IMR-90 (cell line): ENCODE measurements around the gene SOD1. TPM values are rescaled to one million over a fixed set of nuclear protein-coding genes. Genes with fewer than 3 reads are reported as not detected.

Experiments
- ATAC-seq: fragments of 200-7000 bp; cut with Tn5 transposase; 2 replicates; pipeline ENCODE4 v1.9.1; 2020; ENCODE audit warnings: low read depth, mild to moderate bottlenecking, moderate library complexity
- BruUV-seq: library from RNA; stranded (reverse); fragments of 400-500 nt; replicated peaks from 2 replicates; lab custom pipeline; 2021; lab: Mats Ljungman, UMichigan
- CTCF ChIA-PET: fragments of 300-600 bp; formaldehyde crosslinking; extraction: SDS; loops from one replicate; lab custom pipeline; 2021; ENCODE audit warnings: antibody characterized with exemption; lab: Yijun Ruan, JAX
- POLR2A ChIA-PET: fragments of 300-600 bp; sonication (Branson Sonifier 250); formaldehyde crosslinking; loops from one replicate; lab custom pipeline; 2022; ENCODE audit warnings: antibody characterized with exemption; ENCODE audit not compliant: unreplicated experiment; lab: Charles Lee
- DNase-seq: peaks from one replicate; pipeline ENCODE4 v3.0.0; 2013
- H2AFZ ChIP-seq: replicated peaks from 2 replicates; pipeline ENCODE3; 2013; ENCODE audit warnings: low read length, mild to moderate bottlenecking; ENCODE audit not compliant: poor library complexity
- H2AK5ac ChIP-seq: 2 replicates; pipeline ENCODE4 v1.6.1; 2013; ENCODE audit warnings: low read depth, low read length, inconsistent platforms
- H2AK9ac ChIP-seq: replicated peaks from 2 replicates; pipeline ENCODE3; 2013; ENCODE audit warnings: mild to moderate bottlenecking, low read depth, low read length, moderate library complexity; ENCODE audit not compliant: poor library complexity
- H2BK120ac ChIP-seq: 2 replicates; pipeline ENCODE4 v1.6.1; 2013; ENCODE audit warnings: low read depth, low read length, inconsistent platforms
- H2BK15ac ChIP-seq: 3 replicates; pipeline ENCODE4 v1.6.1; 2013; ENCODE audit warnings: low read depth, low read length, inconsistent platforms
- H2BK20ac ChIP-seq: 2 replicates; pipeline ENCODE4 v1.6.1; 2013; ENCODE audit warnings: low read depth, mild to moderate bottlenecking, inconsistent platforms, low read length, moderate library complexity
- H2BK5ac ChIP-seq: 2 replicates; pipeline ENCODE4 v1.6.1; 2013; ENCODE audit warnings: mild to moderate bottlenecking, low read depth, low read length, inconsistent platforms; ENCODE audit not compliant: poor library complexity, severe bottlenecking
- H3K14ac ChIP-seq: replicated peaks from 2 replicates; pipeline ENCODE4 v1.6.1; 2013; ENCODE audit warnings: low read depth, low read length, inconsistent platforms
- H3K18ac ChIP-seq: 2 replicates; pipeline ENCODE4 v1.6.1; 2013; ENCODE audit warnings: low read depth, low read length, control low read depth
- H3K23ac ChIP-seq: 2 replicates; pipeline ENCODE4 v1.6.1; 2013; ENCODE audit warnings: low read depth, low read length, inconsistent platforms
- H3K27ac ChIP-seq: 2 replicates; pipeline ENCODE4 v1.5.1; 2013; ENCODE audit warnings: mild to moderate bottlenecking, control low read depth, low read length; ENCODE audit not compliant: insufficient read depth
- H3K27me3 ChIP-seq: 2 replicates; pipeline ENCODE4 v1.6.1; 2013; ENCODE audit warnings: low read length; ENCODE audit not compliant: control insufficient read depth, insufficient read depth
- H3K36me3 ChIP-seq: 2 replicates; pipeline ENCODE4 v1.6.1; 2013; ENCODE audit warnings: low read length, mixed read lengths; ENCODE audit not compliant: control insufficient read depth, insufficient read depth
- H3K4ac ChIP-seq: 2 replicates; pipeline ENCODE4 v1.6.1; 2013; ENCODE audit warnings: low read depth, low read length, inconsistent platforms
- H3K4me1 ChIP-seq: 2 replicates; pipeline ENCODE4 v1.6.1; 2013; ENCODE audit warnings: low read length, mixed read lengths; ENCODE audit not compliant: control insufficient read depth, insufficient read depth
- H3K4me2 ChIP-seq: 2 replicates; pipeline ENCODE4 v1.6.1; 2013; ENCODE audit warnings: low read depth, mild to moderate bottlenecking, control low read depth, low read length, moderate library complexity
- H3K4me3 ChIP-seq: 2 replicates; pipeline ENCODE4 v1.5.1; 2013; ENCODE audit warnings: low read depth, mild to moderate bottlenecking, control low read depth, low read length, moderate library complexity; ENCODE audit not compliant: insufficient read depth
- H3K56ac ChIP-seq: 2 replicates; pipeline ENCODE4 v1.6.1; 2013; ENCODE audit warnings: low read length, inconsistent platforms; ENCODE audit not compliant: insufficient read depth; ENCODE audit errors: extremely low read depth
- H3K79me1 ChIP-seq, 2 experiments: 2 replicates each; pipeline ENCODE4 v1.6.1; 2013; ENCODE audit warnings: low read length in 2 of 2, inconsistent platforms in 1 of 2, low read depth in 1 of 2
- H3K9ac ChIP-seq: 2 replicates; pipeline ENCODE4 v1.6.1; 2013; ENCODE audit warnings: low read depth, low read length, control low read depth
- H3K9me1 ChIP-seq: 2 replicates; pipeline ENCODE4 v1.6.1; 2013; ENCODE audit warnings: low read length, inconsistent platforms; ENCODE audit not compliant: insufficient read depth
- H3K9me3 ChIP-seq: 2 replicates; pipeline ENCODE4 v1.6.1; 2013; ENCODE audit warnings: low read length; ENCODE audit not compliant: control insufficient read depth, insufficient read depth
- H4K20me1 ChIP-seq: 2 replicates; pipeline ENCODE4 v1.6.1; 2013; ENCODE audit warnings: low read length, inconsistent platforms; ENCODE audit not compliant: insufficient read depth
- H4K5ac ChIP-seq: 2 replicates; pipeline ENCODE4 v1.6.1; 2013; ENCODE audit warnings: mild to moderate bottlenecking, low read depth, low read length, control low read depth
- H4K8ac ChIP-seq, 2 experiments: 2 replicates each; pipeline ENCODE4 v1.6.1; 2013; ENCODE audit warnings: low read depth in 2 of 2, low read length in 2 of 2, control low read depth in 1 of 2, inconsistent platforms in 1 of 2
- H4K91ac ChIP-seq: 2 replicates; pipeline ENCODE4 v1.6.1; 2013; ENCODE audit warnings: low read depth, low read length, inconsistent platforms; ENCODE audit not compliant: insufficient read depth
- CTCF ChIP-seq: conservative IDR thresholded peaks from 2 replicates; pipeline ENCODE4 v1.5.1; 2012; ENCODE audit warnings: mild to moderate bottlenecking, low read depth, low read length, improper control_type of control experiment
- FOS ChIP-seq: fragments of 150-350 bp; IDR thresholded peaks from 2 replicates; pipeline ENCODE4 v1.6.1; 2016; ENCODE audit warnings: low read depth, low read length
- MAZ ChIP-seq: IDR thresholded peaks from 2 replicates; pipeline ENCODE4 v1.6.1; 2012; ENCODE audit warnings: low read depth, mild to moderate bottlenecking, low read length, improper control_type of control experiment, moderate library complexity, borderline replicate concordance
- RAD21 ChIP-seq: IDR thresholded peaks from 2 replicates; pipeline ENCODE4 v1.6.1; 2012; ENCODE audit warnings: low read length, improper control_type of control experiment
- RFX5 ChIP-seq: IDR thresholded peaks from 2 replicates; pipeline ENCODE4 v1.8.0; 2012; ENCODE audit warnings: low read depth, mild to moderate bottlenecking, low read length, moderate library complexity
- SMC3 ChIP-seq: fragments of 150-350 bp; IDR thresholded peaks from 2 replicates; pipeline ENCODE4 v1.6.1; 2016; ENCODE audit warnings: low read depth, mild to moderate bottlenecking, antibody characterized with exemption, low read length, moderate library complexity
- WGBS, 2 experiments: methylation state at CpG; one replicate each; pipeline versions ENCODE4 v1.1.5 to v1.1.7; 2013; ENCODE audit warnings: missing lambda C conversion rate in 2 of 2; ENCODE audit not compliant: insufficient read length in 1 of 2; ENCODE audit errors: extremely low coverage in 2 of 2; 5-methylcytosine and 5-hydroxymethylcytosine counted together
- dilution Hi-C: fragments of 300-500 bp; cut with HindIII; formaldehyde crosslinking; loops from one replicate; pipeline ENCODE4 v1.14.3; 2018; ENCODE audit warnings: low sequenced_read_pairs; ENCODE audit not compliant: unreplicated experiment
- in situ Hi-C: fragments of 300-500 bp; cut with MboI; formaldehyde crosslinking; loops from 3 replicates; pipeline ENCODE4 v1.14.3; 2019; ENCODE audit warnings: low sequenced_read_pairs, inconsistent platforms, mixed read lengths
- intact Hi-C: fragments of 100-400 bp; cut with micrococcal nuclease; formaldehyde crosslinking; loops from 2 replicates; pipeline ENCODE4 v1.10.0; 2022
- polyA plus RNA-seq, 3 experiments: library from polyadenylated mRNA; depleted of rRNA; stranded (reverse); fragments of >200 nt; gene quantifications; 2 replicates each; pipeline ENCODE4 v1.2.3, GENCODE V29; 2012; ENCODE audit warnings: low replicate concordance in 1 of 3
- total RNA-seq: library from RNA; depleted of rRNA; stranded (reverse); fragments of >200 nt; gene quantifications from 2 replicates; pipeline ENCODE4 v1.2.3, GENCODE V29; 2012

SOD1 gene
- total and polyA plus RNA-seq, 2 of the 4 experiments (the other 2 are of a cell fraction), result 312 to 392 TPM

- Histone ChIP-seq H3K4me3 (no peak overlapping the region), H3K9me3 (no peaks in the 10 kb centered on the region), H3K9me1 (no peaks in the 10 kb centered on the region; the same call in 1 of the 2 replicates), H3K4ac (no peak overlapping the region), H3K14ac (no peak overlapping the region), H4K8ac (no peak overlapping the region), H2BK120ac (no peak overlapping the region), H3K9ac (no peak overlapping the region), H3K4me2 (no peak overlapping the region), H3K23ac (no peak overlapping the region), H2AFZ (no peak overlapping the region), H4K20me1 (no peaks in the 10 kb centered on the region; the same call in 1 of the 2 replicates), H2AK9ac (no peak overlapping the region), H3K27me3 (no peaks in the 10 kb centered on the region), H3K36me3 (peaks cover 13% of the 10 kb centered on the region), H2BK15ac (no peak overlapping the region), H3K4me1 (no peaks in the 10 kb centered on the region), H2BK5ac (no peak overlapping the region), H3K18ac (no peak overlapping the region), H3K27ac (no peak overlapping the region), H2AK5ac (no peak overlapping the region), H4K5ac (no peak overlapping the region), H4K91ac (no peak overlapping the region), H2BK20ac (no peak overlapping the region), H3K56ac (no peak overlapping the region), H3K79me1 (peaks cover 4 to 28% of the 10 kb centered on the region in 2 experiments; a peak in 3 of 4 replicates)
- CTCF ChIA-PET, result no interaction called here
- no peak for DNase-seq
- intact Hi-C loops (no loop called here), dilution Hi-C loops (no loop called here), in situ Hi-C loops (no loop called here)
- POLR2A ChIA-PET, result no interaction called here
- ATAC-seq, result no peak
- TF ChIP-seq RFX5 (no peak), FOS (no peak), CTCF (no peak), MAZ (no peak), SMC3 (no peak), RAD21 (no peak)
- BruUV-seq, result no TSS peak
- 100% methylated on average over 1 of the region's 3 CpGs; no CpG with 5 or more reads in 1 of the 2 experiments for WGBS, 2 experiments
Measured at GRCh38 chr21:31673321-31673912, 13.9 kb downstream of the SOD1 start.
